ENCODE measurements around the gene SQSTM1. TPM values are rescaled to one million over a fixed set of nuclear protein-coding genes. Genes with fewer than 3 reads are reported as not detected.

The SQSTM1 gene
- polyA plus RNA-seq, 1 of the 3 experiments (the other 2 are of a cell fraction) = 181 TPM

DNA sequence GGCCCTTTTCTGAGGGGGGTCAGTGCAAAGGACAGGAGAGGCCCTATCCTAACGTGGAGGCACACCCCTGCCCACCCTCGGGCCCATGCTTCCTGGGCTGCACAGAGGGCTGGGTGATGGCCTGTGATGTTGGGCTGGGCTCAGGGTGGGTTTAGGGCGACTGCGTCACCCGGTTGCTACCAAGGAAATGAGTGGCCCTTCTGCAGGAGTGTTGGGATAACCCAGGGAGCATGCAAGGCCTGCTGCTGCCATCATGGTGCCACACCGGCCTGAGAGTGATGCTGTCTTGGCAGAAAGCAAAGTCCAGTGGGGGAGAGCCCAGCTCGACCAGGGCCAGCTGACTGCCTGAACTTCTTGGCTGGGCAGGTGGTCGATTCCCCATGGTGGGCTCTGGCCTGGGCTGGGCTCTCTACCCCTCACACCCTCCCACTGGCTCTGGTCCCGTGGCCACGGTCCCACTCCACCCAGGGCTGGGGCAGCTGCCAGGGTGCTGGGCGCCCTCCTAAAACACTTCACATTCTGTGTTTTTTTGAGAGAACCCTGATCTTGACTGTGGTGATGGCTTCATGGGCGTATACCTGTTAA is 59.5 kb downstream of the SQSTM1 start:
- DNase-seq = no peak
- no peaks in the 10 kb centered on the region for H3K79me2 ChIP-seq (ENCODE audit: insufficient read depth)
- H3K27me3 ChIP-seq (ENCODE audit: insufficient read depth) = no peaks in the 10 kb centered on the region
- ChIA-PET CTCF (no interaction called here), POLR2A (no interaction called here)
- H2AFZ ChIP-seq (ENCODE audit: low read depth) = no peak overlapping the region
- peaks cover 15% of the 10 kb centered on the region for H3K9me3 ChIP-seq
- 93% methylated on average over 9 of the region's 12 CpGs for WGBS (ENCODE audit: low lambda C conversion rate)
- no peak overlapping the region for H3K4me2 ChIP-seq
- no peaks in the 10 kb centered on the region for H3F3A ChIP-seq (replicated peaks; ENCODE audit: insufficient read depth)
- no peaks in the 10 kb centered on the region for H3K9me2 ChIP-seq
- no peaks in the 10 kb centered on the region for H4K20me1 ChIP-seq (ENCODE audit: insufficient read depth)
- peaks cover 49% of the 10 kb centered on the region in 2 experiments for H3K36me3 ChIP-seq (replicated peaks in 1 of 2; ENCODE audit: control insufficient read depth in 1 of 2, insufficient read depth in 2 of 2, low read length in 1 of 2)
- H3K27ac ChIP-seq (ENCODE audit: low read depth in 2 of 2, low read length in 1 of 2) = no peak overlapping the region
- H3K4me3 ChIP-seq (ENCODE audit: low read depth in 2 of 2, low read length in 1 of 2) = no peak overlapping the region
- no peak overlapping the region for H3K9ac ChIP-seq
- TF ChIP-seq, protein P1, sequence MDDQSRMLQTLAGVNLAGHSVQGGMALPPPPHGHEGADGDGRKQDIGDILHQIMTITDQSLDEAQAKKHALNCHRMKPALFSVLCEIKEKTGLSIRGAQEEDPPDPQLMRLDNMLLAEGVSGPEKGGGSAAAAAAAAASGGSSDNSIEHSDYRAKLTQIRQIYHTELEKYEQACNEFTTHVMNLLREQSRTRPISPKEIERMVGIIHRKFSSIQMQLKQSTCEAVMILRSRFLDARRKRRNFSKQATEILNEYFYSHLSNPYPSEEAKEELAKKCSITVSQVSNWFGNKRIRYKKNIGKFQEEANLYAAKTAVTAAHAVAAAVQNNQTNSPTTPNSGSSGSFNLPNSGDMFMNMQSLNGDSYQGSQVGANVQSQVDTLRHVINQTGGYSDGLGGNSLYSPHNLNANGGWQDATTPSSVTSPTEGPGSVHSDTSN (IDR thresholded peaks at IDR 0.05) = no peak
- TF ChIP-seq CTCF (IDR thresholded peaks at IDR 0.05) (no peak), USF2 (IDR thresholded peaks at IDR 0.05; ENCODE audit: borderline replicate concordance, low read depth, low read length) (no peak), EZH2phosphoT487 (IDR thresholded peaks at IDR 0.05; ENCODE audit: borderline replicate concordance, low read depth) (no peak), TCF12 (IDR thresholded peaks at IDR 0.05) (no peak), FOXJ3 (CRISPR knock-in tag; IDR thresholded peaks at IDR 0.05) (no peak), RFX5 (IDR thresholded peaks at IDR 0.05; ENCODE audit: low read length) (no peak), ELF1 (IDR thresholded peaks at IDR 0.05) (no peak), RCOR1 (IDR thresholded peaks at IDR 0.05; ENCODE audit: low read length) (no peak), USF1 (IDR thresholded peaks at IDR 0.05; ENCODE audit: borderline replicate concordance, low read depth) (no peak), TAF1 (IDR thresholded peaks at IDR 0.05; ENCODE audit: borderline replicate concordance, low read depth, low read length) (no peak), YY1 (IDR thresholded peaks at IDR 0.05; ENCODE audit: low read depth) (no peak), GABPA (IDR thresholded peaks at IDR 0.05; ENCODE audit: low read depth) (no peak), MXI1 (IDR thresholded peaks at IDR 0.05; ENCODE audit: low read depth, low read length) (no peak), MEF2A (IDR thresholded peaks at IDR 0.05; ENCODE audit: borderline replicate concordance, low read depth) (no peak), JUND (IDR thresholded peaks at IDR 0.05) (no peak), RXRA (IDR thresholded peaks at IDR 0.05; ENCODE audit: borderline replicate concordance, low read depth) (no peak), POLR2AphosphoS5 (IDR thresholded peaks at IDR 0.05; ENCODE audit: low read depth, low read length) (no peak)
- TF ChIP-seq, protein P2, sequence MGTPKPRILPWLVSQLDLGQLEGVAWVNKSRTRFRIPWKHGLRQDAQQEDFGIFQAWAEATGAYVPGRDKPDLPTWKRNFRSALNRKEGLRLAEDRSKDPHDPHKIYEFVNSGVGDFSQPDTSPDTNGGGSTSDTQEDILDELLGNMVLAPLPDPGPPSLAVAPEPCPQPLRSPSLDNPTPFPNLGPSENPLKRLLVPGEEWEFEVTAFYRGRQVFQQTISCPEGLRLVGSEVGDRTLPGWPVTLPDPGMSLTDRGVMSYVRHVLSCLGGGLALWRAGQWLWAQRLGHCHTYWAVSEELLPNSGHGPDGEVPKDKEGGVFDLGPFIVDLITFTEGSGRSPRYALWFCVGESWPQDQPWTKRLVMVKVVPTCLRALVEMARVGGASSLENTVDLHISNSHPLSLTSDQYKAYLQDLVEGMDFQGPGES (IDR thresholded peaks at IDR 0.05; ENCODE audit: low read depth, low read length) = no peak
- H3K4me1 ChIP-seq (ENCODE audit: control insufficient read depth in 1 of 2, insufficient read depth in 2 of 2, low read depth in 1 of 2, low read length in 1 of 2) = no peaks in the 10 kb centered on the region

Measured in SK-N-SH (cell line).